GM12878 (cell line): ENCODE data around the gene PYGO1. TPM values are rescaled to one million over a fixed set of nuclear protein-coding genes. Genes with fewer than 3 reads are reported as not detected.

ENCODE experiments used
- ATAC-seq: fragments of 200-7000 bp; cut with Tn5 transposase; 3 replicates; pipeline ENCODE4 v1.9.1; 2020; ENCODE audit warnings: mild to moderate bottlenecking, moderate library complexity
- BruUV-seq: library from RNA; stranded (reverse); fragments of 400-500 nt; replicated peaks from 2 replicates; lab custom pipeline; 2021; lab: Mats Ljungman, UMichigan
- CTCF ChIA-PET: fragments of 300-600 bp; sonication (Branson Sonifier 250); formaldehyde crosslinking; extraction: SDS; loops from one replicate; lab custom pipeline; 2021; ENCODE audit warnings: inconsistent platforms; lab: Yijun Ruan, JAX
- POLR2A ChIA-PET: fragments of 350-600 bp; formaldehyde crosslinking; extraction: SDS; loops from one replicate; lab custom pipeline; 2021; ENCODE audit warnings: inconsistent platforms; lab: Charles Lee
- RAD21 ChIA-PET: fragments of 300-600 bp; sonication (Branson Sonifier 250); formaldehyde crosslinking; loops from one replicate; lab custom pipeline; 2023; ENCODE audit warnings: antibody characterized with exemption; ENCODE audit not compliant: unreplicated experiment; lab: Charles Lee
- SMC1A ChIA-PET: fragments of 300-600 bp; sonication (Branson Sonifier 250); formaldehyde crosslinking; loops from one replicate; lab custom pipeline; 2023; ENCODE audit not compliant: unreplicated experiment, uncharacterized antibody; lab: Charles Lee
- DNase-seq: peaks from one replicate; pipeline ENCODE4 v3.0.0-alpha.2; 2011; ENCODE audit warnings: low read depth, low spot score
- FAIRE-seq: peaks from 3 replicates; lab custom pipeline; 2011; peaks lifted over from hg19 to GRCh38; lab: Jason Lieb, UNC
- H2AFZ ChIP-seq: 2 replicates; pipeline ENCODE4 v1.6.0; 2011; ENCODE audit warnings: low read depth, low read length, control low read depth; ENCODE audit not compliant: control insufficient read depth
- H3K27ac ChIP-seq: 2 replicates; pipeline ENCODE4 v1.5.1; 2011; ENCODE audit warnings: control low read depth; ENCODE audit not compliant: control insufficient read depth, insufficient read depth
- H3K27me3 ChIP-seq, 2 experiments: replicated peaks in 1 of 2; 2 replicates each; pipeline versions ENCODE4 v1.6.0 to v1.6.1; 2011; ENCODE audit warnings: low read length in 1 of 2; ENCODE audit not compliant: control insufficient read depth in 2 of 2, insufficient read depth in 2 of 2
- H3K36me3 ChIP-seq, 2 experiments: 2 replicates each; pipeline ENCODE4 v1.5.1; 2011; ENCODE audit warnings: low read length in 1 of 2; ENCODE audit not compliant: control insufficient read depth in 2 of 2, insufficient read depth in 2 of 2
- H3K4me1 ChIP-seq: 2 replicates; pipeline ENCODE4 v1.6.1; 2011; ENCODE audit warnings: mild to moderate bottlenecking, low read length, moderate library complexity, mixed read lengths; ENCODE audit not compliant: control insufficient read depth, insufficient read depth
- H3K4me2 ChIP-seq: 2 replicates; pipeline ENCODE4 v1.6.0; 2011; ENCODE audit warnings: control low read depth; ENCODE audit not compliant: control insufficient read depth, insufficient read depth
- H3K4me3 ChIP-seq: fragments of 200-600 bp; sonication (generic); 2 replicates; pipeline ENCODE4 v1.5.1; 2016
- H3K79me2 ChIP-seq: 2 replicates; pipeline ENCODE4 v1.6.0; 2011; ENCODE audit warnings: low read length; ENCODE audit not compliant: control insufficient read depth, insufficient read depth
- H3K9ac ChIP-seq: 2 replicates; pipeline ENCODE4 v1.8.0; 2011; ENCODE audit warnings: low read length, control low read depth, mixed read lengths; ENCODE audit not compliant: control insufficient read depth, insufficient read depth
- H3K9me3 ChIP-seq: replicated peaks from 3 replicates; pipeline ENCODE4 v1.5.1; 2011; ENCODE audit warnings: mild to moderate bottlenecking, low read length; ENCODE audit not compliant: control insufficient read depth, insufficient read depth
- H4K20me1 ChIP-seq: 2 replicates; pipeline ENCODE4 v1.6.0; 2011; ENCODE audit not compliant: control insufficient read depth, insufficient read depth
- CTCF ChIP-seq, 3 experiments: IDR thresholded peaks in 2 of 3; conservative IDR thresholded peaks in 1 of 3; 2 replicates each; pipeline ENCODE4 v1.5.1; 2011; ENCODE audit warnings: low read depth in 3 of 3, low read length in 3 of 3, mild to moderate bottlenecking in 3 of 3, control low read depth in 2 of 3, moderate library complexity in 2 of 3, inconsistent platforms in 1 of 3, mixed read lengths in 1 of 3; ENCODE audit not compliant: control insufficient read depth in 2 of 3, insufficient read depth in 1 of 3; ENCODE audit errors: extremely low read depth in 1 of 3
- E4F1 ChIP-seq: fragments of 450-650 bp; IDR thresholded peaks from 2 replicates; pipeline ENCODE4 v1.6.1; 2018; ENCODE audit warnings: borderline replicate concordance, mild to moderate bottlenecking; ENCODE audit not compliant: partially characterized antibody
- TAF1 ChIP-seq: IDR thresholded peaks from 2 replicates; pipeline ENCODE4 v1.6.1; 2011; ENCODE audit warnings: mild to moderate bottlenecking, low read depth, low read length, borderline replicate concordance
- TCF7 ChIP-seq: IDR thresholded peaks from 2 replicates; pipeline ENCODE4 v1.6.1; 2014; ENCODE audit warnings: antibody characterized with exemption, borderline replicate concordance
- ZBTB4 ChIP-seq: fragments of 450-650 bp; formaldehyde crosslinking; IDR thresholded peaks from 2 replicates; pipeline ENCODE4 v1.4.0; 2022; ENCODE audit warnings: mild to moderate bottlenecking, moderate library complexity
- ZNF687 ChIP-seq: fragments of 450-650 bp; IDR thresholded peaks from 2 replicates; pipeline ENCODE4 v1.6.1; 2017; ENCODE audit warnings: mild to moderate bottlenecking, moderate library complexity
- WGBS: methylation state at CpG from one replicate; pipeline ENCODE4 v1.1.6; 2016; ENCODE audit warnings: low lambda C conversion rate; ENCODE audit not compliant: insufficient replicate concordance, insufficient coverage; ENCODE audit errors: missing lambda C conversion rate; 5-methylcytosine and 5-hydroxymethylcytosine counted together
- in situ Hi-C: fragments of 300-500 bp; cut with MboI; formaldehyde crosslinking; loops from 9 replicates; pipeline ENCODE4 v1.14.3; 2018; ENCODE audit warnings: mixed read lengths
- intact Hi-C: fragments of 100-400 bp; cut with micrococcal nuclease; formaldehyde crosslinking; loops from one replicate; pipeline ENCODE4 v1.14.2; 2022; ENCODE audit not compliant: unreplicated experiment
- polyA plus RNA-seq, 11 experiments: library from polyadenylated mRNA; depleted of rRNA in 4 of 11; unstranded in 6 of 11; stranded (reverse) in 5 of 11; fragments of >200 nt; fragmentation: Nextera tagmentation in 4 of 11; fragmentation: Illumina TruSeq in 1 of 11; extraction: Ambion mirVana in 4 of 11; extraction: Trizol in 1 of 11; gene quantifications; 1 replicate in 1 of 11; 2 replicates in 10 of 11; pipeline versions ENCODE4 v1.2.1 to v1.2.3, GENCODE V29; 2011 to 2016; ENCODE audit warnings: inconsistent platforms in 2 of 11, missing spikeins in 2 of 11, low read depth in 1 of 11
- total RNA-seq, 4 experiments: library from RNA; depleted of rRNA in 3 of 4; stranded (reverse); fragments of >200 nt in 3 of 4; fragmentation: Illumina TruSeq in 1 of 4; extraction: Trizol in 1 of 4; gene quantifications; 2 replicates each; pipeline versions ENCODE4 v1.2.1 to v1.2.3, GENCODE V29; 2013 to 2021

Gene PYGO1
- total and polyA plus RNA-seq, 10 of the 15 experiments (the other 5 are each of a cell fraction or from before 2014, with no cell fraction given): 0.01 TPM; not detected in 9

GRCh38 chr15:55573224-55573623, 14.9 kb downstream of the PYGO1 start (continued):
- no peak for TF ChIP-seq E4F1
- no peak for TF ChIP-seq TAF1
- no peak for TF ChIP-seq TCF7
- TF ChIP-seq ZBTB4 (CRISPR knock-in tag): no peak

- FAIRE-seq: peak; percentile 18
- TF ChIP-seq ZNF687 (no peak), CTCF (IDR thresholded peaks at IDR 0.05 in 2 of 3, conservative IDR thresholded peaks at IDR 0.05 in 1 of 3; ENCODE audit: control insufficient read depth in 2 of 3, extremely low read depth in 1 of 3, insufficient read depth in 1 of 3, low read depth in 3 of 3, low read length in 3 of 3) (0 out of 6 replicates have a peak, but pooled peaks of 1 of the 3 experiments have one; percentile 18)
- TF ChIP-seq, all 136 proteins: peak for 1
- BruUV-seq: no TSS peak
- Histone ChIP-seq H3K27me3 (no peaks in the 10 kb centered on the region), H3K4me2 (no peak overlapping the region), H2AFZ (no peak overlapping the region), H3K9ac (no peak overlapping the region), H3K4me1 (no peaks in the 10 kb centered on the region), H3K79me2 (no peaks in the 10 kb centered on the region), H3K27ac (no peak overlapping the region), H4K20me1 (no peaks in the 10 kb centered on the region), H3K36me3 (no peaks in the 10 kb centered on the region), H3K4me3 (no peak overlapping the region), H3K9me3 (no peaks in the 10 kb centered on the region)
- DNase-seq (no peak), ATAC-seq (0 out of 3 replicates have a peak, but pooled peaks have one; percentile 36)
- WGBS: 44% methylated on average over 2 of the region's 2 CpGs
- in situ Hi-C loops (no loop called here), intact Hi-C loops (no loop called here)
- POLR2A ChIA-PET: no interaction called here
- RAD21 ChIA-PET: no interaction called here
- CTCF ChIA-PET: no interaction called here
- SMC1A ChIA-PET: no interaction called here
Measured at GRCh38 chr15:55564347-55565145, 23.6 kb downstream of the PYGO1 start.
